ENCODE data around the gene C6orf136. TPM values are rescaled to one million over a fixed set of nuclear protein-coding genes. Genes with fewer than 3 reads are reported as not detected.
A peak's percentile ranks its signal among the peaks of the same experiment; 100 is the strongest.

Gene C6orf136
- total and polyA plus RNA-seq, 8 donors, result 7.3 to 126 (median 23.4) TPM

DNA sequence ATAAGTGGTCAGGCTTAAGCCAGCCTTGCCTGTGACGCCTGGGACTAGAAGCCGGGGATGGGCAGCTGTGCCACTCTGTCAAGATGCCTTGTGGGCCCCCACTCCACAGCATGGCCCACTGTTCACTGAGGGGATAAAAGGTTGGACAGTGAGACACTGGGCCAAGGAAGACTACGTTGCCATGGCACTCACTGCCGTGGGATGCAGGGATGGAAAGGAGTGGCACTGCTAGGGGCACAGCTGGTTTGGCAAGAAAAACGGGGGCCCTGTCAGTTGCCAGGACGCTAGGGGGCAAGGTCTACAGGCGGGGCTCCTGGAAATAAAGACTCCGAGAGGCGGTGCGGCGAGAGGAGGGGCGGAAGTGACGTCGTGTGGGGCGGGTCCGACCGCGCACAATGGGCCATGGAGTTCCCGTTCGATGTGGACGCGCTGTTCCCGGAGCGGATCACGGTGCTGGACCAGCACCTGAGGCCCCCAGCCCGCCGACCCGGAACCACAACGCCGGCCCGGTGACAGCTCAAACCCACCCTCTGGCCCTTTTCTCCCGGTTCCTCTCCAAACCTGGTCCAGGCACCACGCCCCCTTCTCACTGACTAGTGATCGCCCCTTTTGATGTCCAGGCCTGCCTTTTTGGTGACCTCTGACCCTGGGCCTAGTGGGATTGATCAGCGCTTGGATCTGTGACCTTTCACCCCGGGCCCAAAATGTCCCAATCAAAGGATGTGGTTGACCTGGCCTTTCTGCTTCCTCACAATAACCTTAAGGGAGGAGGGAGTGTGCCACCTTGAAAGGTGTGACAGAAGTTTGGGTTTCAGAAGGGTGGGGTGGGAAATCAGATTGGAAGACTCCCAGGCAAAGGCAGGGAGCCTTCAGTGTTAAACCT is 20.2 kb upstream of the C6orf136 start, which contains the start of gene ATAT1:
Gene ATAT1 (plus strand): TSS at position 391 of the 883 bp plus-strand sequence.
- DNase-seq, result peak; percentile 93 to 97
- H3K9me3 ChIP-seq, result no peaks in the 10 kb centered on the region
- WGBS, 5 donors, result 1 to 3% (median 2%) methylated on average over 34 to 36 of the region's 36 CpGs
- peak within 1 kb of the TSS; percentile 86 to 92 (median 90) for H3K27ac ChIP-seq
- peaks cover 40 to 82% (median 80%) of the 10 kb centered on the region in 4 donors for H3K36me3 ChIP-seq
- H3K27me3 ChIP-seq, result no peaks in the 10 kb centered on the region
- TF ChIP-seq POLR2AphosphoS5 (IDR thresholded peaks at IDR 0.05), result peak; percentile 66 to 92 (median 79)
- TF ChIP-seq, protein P1, sequence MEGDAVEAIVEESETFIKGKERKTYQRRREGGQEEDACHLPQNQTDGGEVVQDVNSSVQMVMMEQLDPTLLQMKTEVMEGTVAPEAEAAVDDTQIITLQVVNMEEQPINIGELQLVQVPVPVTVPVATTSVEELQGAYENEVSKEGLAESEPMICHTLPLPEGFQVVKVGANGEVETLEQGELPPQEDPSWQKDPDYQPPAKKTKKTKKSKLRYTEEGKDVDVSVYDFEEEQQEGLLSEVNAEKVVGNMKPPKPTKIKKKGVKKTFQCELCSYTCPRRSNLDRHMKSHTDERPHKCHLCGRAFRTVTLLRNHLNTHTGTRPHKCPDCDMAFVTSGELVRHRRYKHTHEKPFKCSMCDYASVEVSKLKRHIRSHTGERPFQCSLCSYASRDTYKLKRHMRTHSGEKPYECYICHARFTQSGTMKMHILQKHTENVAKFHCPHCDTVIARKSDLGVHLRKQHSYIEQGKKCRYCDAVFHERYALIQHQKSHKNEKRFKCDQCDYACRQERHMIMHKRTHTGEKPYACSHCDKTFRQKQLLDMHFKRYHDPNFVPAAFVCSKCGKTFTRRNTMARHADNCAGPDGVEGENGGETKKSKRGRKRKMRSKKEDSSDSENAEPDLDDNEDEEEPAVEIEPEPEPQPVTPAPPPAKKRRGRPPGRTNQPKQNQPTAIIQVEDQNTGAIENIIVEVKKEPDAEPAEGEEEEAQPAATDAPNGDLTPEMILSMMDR (IDR thresholded peaks at IDR 0.05), result peak in 5 of 7 experiments; percentile 19 to 47 (median 33)
- no peak for TF ChIP-seq POLR2A (IDR thresholded peaks at IDR 0.05)
- TF ChIP-seq EP300 (IDR thresholded peaks at IDR 0.05), result no peak
- intact Hi-C loops (cut with DNase I; ENCODE audit: low total_unique reads), result no loop called here
- peaks cover 8 to 28% (median 19%) of the 10 kb centered on the region in 4 donors for H3K4me1 ChIP-seq
- H3K4me3 ChIP-seq, result peak within 1 kb of the TSS; percentile 48 to 60 (median 50)

DNA sequence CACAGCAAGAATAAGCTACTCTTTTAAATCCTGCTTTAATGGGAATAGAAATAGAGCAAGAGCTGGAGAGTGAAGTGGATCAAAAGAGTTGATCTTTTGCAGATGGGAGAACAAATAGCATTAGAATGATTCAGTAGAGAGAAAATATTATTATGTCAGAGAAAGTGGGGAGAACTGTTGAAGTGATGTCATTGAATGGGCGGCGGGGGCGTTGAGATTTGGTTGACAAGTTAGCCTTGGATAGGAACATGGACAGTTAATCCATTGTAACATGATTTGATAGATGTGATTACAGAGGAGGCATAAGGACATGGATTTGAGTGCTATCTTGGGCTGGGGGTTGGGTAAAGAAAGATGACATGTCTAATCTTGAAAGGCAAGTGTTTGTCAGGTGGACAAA is 11.1 kb upstream of the C6orf136 start:
- H3K4me3 ChIP-seq, result no peak overlapping the region
- TF ChIP-seq, protein P1 (IDR thresholded peaks at IDR 0.05), result no peak
- TF ChIP-seq POLR2AphosphoS5 (IDR thresholded peaks at IDR 0.05) (no peak), POLR2A (IDR thresholded peaks at IDR 0.05) (no peak), EP300 (IDR thresholded peaks at IDR 0.05) (no peak)
- H3K36me3 ChIP-seq, result peaks cover 0 to 69% (median 55%) of the 10 kb centered on the region in 4 donors
- 92 to 98% (median 95%) methylated on average over 3 of the region's 3 CpGs for WGBS, 5 donors
- no peak overlapping the region for H3K27ac ChIP-seq
- intact Hi-C loops (cut with DNase I; ENCODE audit: low total_unique reads), result no loop called here
- no peaks in the 10 kb centered on the region for H3K9me3 ChIP-seq
- no peak for DNase-seq
- no peaks in the 10 kb centered on the region for H3K4me1 ChIP-seq
- H3K27me3 ChIP-seq, result no peaks in the 10 kb centered on the region

DNA sequence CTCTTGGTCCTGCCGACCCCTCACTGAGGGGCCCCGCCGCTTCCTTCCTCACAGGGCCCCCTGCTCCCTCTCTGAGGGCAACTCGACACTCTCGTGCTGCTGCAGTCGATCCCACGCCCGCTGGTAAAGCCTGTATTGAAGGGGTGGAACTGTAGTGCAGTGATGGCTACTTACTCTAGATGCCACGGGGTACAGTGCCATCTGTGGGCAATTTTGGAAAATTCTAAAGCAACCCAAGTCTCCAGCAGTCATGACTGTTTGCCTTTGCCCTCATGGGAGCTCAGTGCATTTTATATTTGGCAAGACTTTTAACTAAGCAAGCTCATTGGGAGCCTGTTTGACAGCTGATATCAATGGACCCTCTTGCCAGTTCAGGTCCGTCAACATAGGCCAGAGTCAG is 6.5 kb upstream of the C6orf136 start:
- Histone ChIP-seq H3K4me3 (no peak overlapping the region), H3K4me1 (no peaks in the 10 kb centered on the region), H3K9me3 (no peaks in the 10 kb centered on the region), H3K27ac (no peak overlapping the region), H3K27me3 (no peaks in the 10 kb centered on the region), H3K36me3 (peaks cover 0 to 81% (median 68%) of the 10 kb centered on the region in 4 donors)
- TF ChIP-seq POLR2AphosphoS5 (IDR thresholded peaks at IDR 0.05), result no peak
- TF ChIP-seq EP300 (IDR thresholded peaks at IDR 0.05), result no peak
- TF ChIP-seq, protein P1 (IDR thresholded peaks at IDR 0.05), result no peak
- no peak for DNase-seq
- 58 to 74% (median 71%) methylated on average over 10 of the region's 10 CpGs for WGBS, 5 donors
- intact Hi-C loops (cut with DNase I; ENCODE audit: low total_unique reads), result no loop called here

DNA sequence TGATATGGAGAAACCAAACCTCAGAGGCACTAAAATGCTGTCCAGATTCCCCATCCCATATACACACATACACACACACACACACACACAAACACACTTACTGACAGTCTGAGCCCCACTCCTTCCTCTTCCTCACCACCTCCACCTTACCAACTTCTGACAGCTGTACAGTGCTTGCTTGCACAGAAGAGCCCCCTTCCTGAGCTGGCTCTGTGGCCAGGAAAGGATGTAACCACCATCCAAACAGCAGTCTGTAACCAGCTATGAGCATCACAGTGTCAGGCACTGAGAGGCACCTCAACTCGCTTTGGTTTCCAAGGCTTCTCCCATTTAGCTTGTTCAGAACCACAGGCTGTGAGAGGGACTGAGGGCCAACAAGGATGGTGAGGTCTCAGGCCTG is 5.9 kb upstream of the C6orf136 start:
- Histone ChIP-seq H3K9me3 (no peaks in the 10 kb centered on the region), H3K36me3 (peaks cover 0 to 83% (median 72%) of the 10 kb centered on the region in 4 donors), H3K27me3 (no peaks in the 10 kb centered on the region), H3K4me3 (no peak overlapping the region), H3K4me1 (peaks cover under 1 to 6% (median 4%) of the 10 kb centered on the region in 4 donors), H3K27ac (no peak overlapping the region)
- intact Hi-C loops (cut with DNase I; ENCODE audit: low total_unique reads), result no loop called here
- 71 to 88% (median 83%) methylated on average over 1 of the region's 1 CpG for WGBS, 5 donors
- no peak for TF ChIP-seq POLR2A (IDR thresholded peaks at IDR 0.05)
- no peak for TF ChIP-seq POLR2AphosphoS5 (IDR thresholded peaks at IDR 0.05)
- no peak for TF ChIP-seq EP300 (IDR thresholded peaks at IDR 0.05)
- TF ChIP-seq, protein P1 (IDR thresholded peaks at IDR 0.05), result no peak
- no peak for DNase-seq

Measured in stomach (tissue), 9 donors.